Measurements from ENCODE around the gene SERTAD3.
"Not testable (repeated sequence)": the region's sequence is repeated elsewhere in the genome, so short reads cannot be mapped to it uniquely, and the experiment has no call there.

DNA sequence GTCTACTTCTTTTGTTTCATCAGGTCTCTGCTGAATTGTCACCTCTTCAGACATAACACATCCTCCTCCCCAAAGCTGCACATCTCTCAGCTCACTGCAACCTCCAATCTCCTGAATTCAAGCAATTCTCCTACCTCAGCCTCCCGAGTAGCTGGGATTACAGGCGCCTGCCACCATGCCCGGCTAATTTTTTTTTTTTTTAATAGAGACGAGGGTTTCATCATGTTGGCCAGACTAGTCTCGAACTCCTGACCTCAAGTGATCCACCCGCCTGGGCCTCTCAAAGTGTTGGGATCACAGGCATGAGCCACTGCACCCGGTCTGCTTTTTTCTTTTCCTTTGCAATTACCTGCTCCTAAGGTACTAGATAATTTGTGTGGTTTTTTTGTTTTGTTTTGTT lies 11.4 kb downstream of the SERTAD3 start:
- not testable (repeated sequence) for TF ChIP-seq POLR2A, EP300 (IDR thresholded peaks at IDR 0.05)
- TF ChIP-seq, protein P1, sequence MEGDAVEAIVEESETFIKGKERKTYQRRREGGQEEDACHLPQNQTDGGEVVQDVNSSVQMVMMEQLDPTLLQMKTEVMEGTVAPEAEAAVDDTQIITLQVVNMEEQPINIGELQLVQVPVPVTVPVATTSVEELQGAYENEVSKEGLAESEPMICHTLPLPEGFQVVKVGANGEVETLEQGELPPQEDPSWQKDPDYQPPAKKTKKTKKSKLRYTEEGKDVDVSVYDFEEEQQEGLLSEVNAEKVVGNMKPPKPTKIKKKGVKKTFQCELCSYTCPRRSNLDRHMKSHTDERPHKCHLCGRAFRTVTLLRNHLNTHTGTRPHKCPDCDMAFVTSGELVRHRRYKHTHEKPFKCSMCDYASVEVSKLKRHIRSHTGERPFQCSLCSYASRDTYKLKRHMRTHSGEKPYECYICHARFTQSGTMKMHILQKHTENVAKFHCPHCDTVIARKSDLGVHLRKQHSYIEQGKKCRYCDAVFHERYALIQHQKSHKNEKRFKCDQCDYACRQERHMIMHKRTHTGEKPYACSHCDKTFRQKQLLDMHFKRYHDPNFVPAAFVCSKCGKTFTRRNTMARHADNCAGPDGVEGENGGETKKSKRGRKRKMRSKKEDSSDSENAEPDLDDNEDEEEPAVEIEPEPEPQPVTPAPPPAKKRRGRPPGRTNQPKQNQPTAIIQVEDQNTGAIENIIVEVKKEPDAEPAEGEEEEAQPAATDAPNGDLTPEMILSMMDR (IDR thresholded peaks at IDR 0.05), result not testable (repeated sequence)
